ENCODE measurements around the gene RPS6KA4. TPM values are rescaled to one million over a fixed set of nuclear protein-coding genes. Genes with fewer than 3 reads are reported as not detected.

RPS6KA4 gene
- polyA plus RNA-seq, 4 donors: 27.5 to 33.4 (median 29.3) TPM

DNA sequence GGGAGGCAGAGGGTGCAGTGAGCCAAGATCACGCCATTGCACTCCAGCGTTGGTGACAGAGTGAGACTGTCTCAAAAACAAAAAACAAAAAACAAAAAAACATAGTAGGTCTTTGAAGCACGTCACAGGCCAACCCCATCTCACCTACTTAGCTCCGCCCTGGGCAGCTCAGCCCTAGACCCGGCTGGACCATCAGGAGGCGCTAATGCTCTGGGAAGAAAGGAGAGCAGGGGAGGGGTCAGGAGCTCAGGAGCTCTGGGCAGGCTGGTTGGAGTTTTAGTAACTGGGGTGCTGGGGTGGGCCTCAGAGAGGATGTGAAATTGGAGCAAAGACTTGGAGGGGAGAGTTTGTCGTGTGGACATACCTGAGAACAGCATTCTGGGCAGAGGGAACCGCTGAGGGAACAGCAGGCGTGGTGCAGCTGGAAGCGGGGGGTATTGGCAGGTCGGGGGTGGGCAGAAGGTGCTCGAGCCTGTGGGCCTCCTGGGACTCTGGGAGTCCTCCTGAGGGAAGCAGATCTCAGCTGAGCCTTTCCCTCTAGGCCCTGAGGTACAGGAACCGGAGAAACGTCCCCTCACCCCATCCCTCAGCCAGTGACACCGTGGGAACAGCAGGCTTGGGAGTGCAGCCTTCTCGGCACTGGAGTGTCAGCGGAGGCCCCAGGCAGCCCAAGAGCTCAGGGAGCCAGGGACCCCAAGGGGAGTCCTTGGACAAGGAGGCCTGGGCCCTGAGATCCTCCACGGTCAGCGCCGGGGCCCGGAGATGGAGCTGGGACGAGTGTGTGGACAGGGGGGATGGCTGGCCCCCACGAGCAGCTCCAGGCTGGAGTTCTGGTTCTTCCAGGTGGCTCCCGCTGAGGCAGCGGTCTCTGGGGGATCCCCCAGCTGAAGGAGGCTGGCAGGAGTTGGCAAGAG, 2.2 kb upstream of the RPS6KA4 start:
- H3K27ac ChIP-seq (ENCODE audit: low read depth in 1 of 3, low read length in 2 of 3): no peak overlapping the region
- no peak overlapping the region for H3K4me3 ChIP-seq (ENCODE audit: low read depth in 1 of 3, low read length in 3 of 3)
- H3K27me3 ChIP-seq (ENCODE audit: control insufficient read depth in 3 of 3, insufficient read depth in 3 of 3, low read length in 3 of 3): no peaks in the 10 kb centered on the region
- WGBS, 3 donors: 86 to 88% (median 87%) methylated on average over 23 to 25 of the region's 25 CpGs
- no peaks in the 10 kb centered on the region for H3K9me3 ChIP-seq (ENCODE audit: control insufficient read depth in 2 of 2, insufficient read depth in 1 of 2, low read depth in 1 of 2, low read length in 1 of 2)
- peak in 1 of 2 donors; percentile 54 for DNase-seq
- peaks cover 1 to 19% (median 7%) of the 10 kb centered on the region in 3 donors for H3K36me3 ChIP-seq (ENCODE audit: control insufficient read depth in 3 of 3, insufficient read depth in 2 of 3, low read depth in 1 of 3, low read length in 3 of 3)
- no peak for FAIRE-seq
- H3K4me1 ChIP-seq (ENCODE audit: control insufficient read depth in 3 of 3, insufficient read depth in 2 of 3, low read depth in 1 of 3, low read length in 2 of 3): peaks cover 2 to 38% (median 9%) of the 10 kb centered on the region in 3 donors

GRCh38 chr11:64357446-64357845, 1.5 kb upstream of the RPS6KA4 start:
- H3K27me3 ChIP-seq (ENCODE audit: control insufficient read depth in 3 of 3, insufficient read depth in 3 of 3, low read length in 3 of 3): no peaks in the 10 kb centered on the region
- H3K4me1 ChIP-seq (ENCODE audit: control insufficient read depth in 3 of 3, insufficient read depth in 2 of 3, low read depth in 1 of 3, low read length in 2 of 3): peaks cover 2 to 38% (median 9%) of the 10 kb centered on the region in 3 donors
- no peak for FAIRE-seq
- no peak overlapping the region for H3K4me3 ChIP-seq (ENCODE audit: low read depth in 1 of 3, low read length in 3 of 3)
- no peak for DNase-seq
- peak overlapping the region in 1 of 3 donors; percentile 44 for H3K27ac ChIP-seq (ENCODE audit: low read depth in 1 of 3, low read length in 2 of 3)
- peaks cover 4 to 26% (median 11%) of the 10 kb centered on the region in 3 donors for H3K36me3 ChIP-seq (ENCODE audit: control insufficient read depth in 3 of 3, insufficient read depth in 2 of 3, low read depth in 1 of 3, low read length in 3 of 3)
- no peaks in the 10 kb centered on the region for H3K9me3 ChIP-seq (ENCODE audit: control insufficient read depth in 2 of 2, insufficient read depth in 1 of 2, low read depth in 1 of 2, low read length in 1 of 2)
- WGBS, 3 donors: 91 to 95% (median 91%) methylated on average over 6 of the region's 6 CpGs

DNA sequence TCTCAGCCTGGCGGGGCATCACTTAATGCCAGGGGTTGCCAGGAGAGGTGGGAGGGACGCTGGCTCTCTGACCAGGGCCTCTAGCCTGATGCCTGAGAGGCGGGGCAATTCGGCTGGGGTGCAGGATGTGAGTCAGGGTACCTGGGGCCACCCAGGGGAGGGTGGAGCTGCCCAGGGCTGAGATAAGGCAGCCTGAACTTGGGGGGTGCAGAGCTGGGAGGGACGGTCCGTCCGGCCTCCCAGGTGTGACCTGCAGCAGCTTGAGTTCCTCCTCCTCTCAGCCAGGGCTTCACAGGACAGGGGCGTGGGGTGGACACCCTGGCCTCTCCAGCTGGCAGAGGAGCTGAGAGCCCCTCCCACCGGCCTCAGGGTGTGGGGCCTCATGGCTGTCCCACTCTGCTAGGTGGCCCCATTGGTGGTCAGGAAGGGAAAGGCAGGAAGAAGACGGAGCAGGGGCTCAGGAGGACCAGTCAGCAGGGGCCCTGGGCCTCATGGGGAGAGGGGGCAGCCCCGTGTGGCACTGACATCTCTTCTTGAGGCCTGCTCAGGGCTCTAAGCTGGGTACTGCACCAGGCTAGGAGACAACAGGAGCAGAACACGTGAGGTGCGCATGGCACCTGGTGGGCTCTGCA, 942 bp upstream of the RPS6KA4 start:
- peaks cover 2 to 38% (median 9%) of the 10 kb centered on the region in 3 donors for H3K4me1 ChIP-seq (ENCODE audit: control insufficient read depth in 3 of 3, insufficient read depth in 2 of 3, low read depth in 1 of 3, low read length in 2 of 3)
- WGBS, 3 donors: 35 to 57% (median 43%) methylated on average over 7 to 13 of the region's 13 CpGs
- peaks cover 4 to 28% (median 11%) of the 10 kb centered on the region in 3 donors for H3K36me3 ChIP-seq (ENCODE audit: control insufficient read depth in 3 of 3, insufficient read depth in 2 of 3, low read depth in 1 of 3, low read length in 3 of 3)
- H3K9me3 ChIP-seq (ENCODE audit: control insufficient read depth in 2 of 2, insufficient read depth in 1 of 2, low read depth in 1 of 2, low read length in 1 of 2): no peaks in the 10 kb centered on the region
- FAIRE-seq: no peak
- peak; percentile 59 to 78 for DNase-seq
- no peaks in the 10 kb centered on the region for H3K27me3 ChIP-seq (ENCODE audit: control insufficient read depth in 3 of 3, insufficient read depth in 3 of 3, low read length in 3 of 3)
- peak overlapping the region; percentile 67 to 84 (median 76) for H3K27ac ChIP-seq (ENCODE audit: low read depth in 1 of 3, low read length in 2 of 3)
- peak overlapping the region in 2 of 3 donors; percentile 62 to 69 for H3K4me3 ChIP-seq (ENCODE audit: low read depth in 1 of 3, low read length in 3 of 3)

- peaks cover 2 to 38% (median 9%) of the 10 kb centered on the region in 3 donors for H3K4me1 ChIP-seq (ENCODE audit: control insufficient read depth in 3 of 3, insufficient read depth in 2 of 3, low read depth in 1 of 3, low read length in 2 of 3)
- H3K27ac ChIP-seq (ENCODE audit: low read depth in 1 of 3, low read length in 2 of 3): peak overlapping the region; percentile 67 to 84 (median 76)
- FAIRE-seq: no peak
- no peak for DNase-seq
- peak overlapping the region; percentile 55 to 69 (median 62) for H3K4me3 ChIP-seq (ENCODE audit: low read depth in 1 of 3, low read length in 3 of 3)
- 5 to 24% (median 22%) methylated on average over 5 to 7 of the region's 7 CpGs for WGBS, 3 donors
- H3K27me3 ChIP-seq (ENCODE audit: control insufficient read depth in 3 of 3, insufficient read depth in 3 of 3, low read length in 3 of 3): no peaks in the 10 kb centered on the region
- no peaks in the 10 kb centered on the region for H3K9me3 ChIP-seq (ENCODE audit: control insufficient read depth in 2 of 2, insufficient read depth in 1 of 2, low read depth in 1 of 2, low read length in 1 of 2)
- H3K36me3 ChIP-seq (ENCODE audit: control insufficient read depth in 3 of 3, insufficient read depth in 2 of 3, low read depth in 1 of 3, low read length in 3 of 3): peaks cover 6 to 33% (median 14%) of the 10 kb centered on the region in 3 donors
Observed at GRCh38 chr11:64358536-64358906, 441 bp upstream of the RPS6KA4 start.

DNA sequence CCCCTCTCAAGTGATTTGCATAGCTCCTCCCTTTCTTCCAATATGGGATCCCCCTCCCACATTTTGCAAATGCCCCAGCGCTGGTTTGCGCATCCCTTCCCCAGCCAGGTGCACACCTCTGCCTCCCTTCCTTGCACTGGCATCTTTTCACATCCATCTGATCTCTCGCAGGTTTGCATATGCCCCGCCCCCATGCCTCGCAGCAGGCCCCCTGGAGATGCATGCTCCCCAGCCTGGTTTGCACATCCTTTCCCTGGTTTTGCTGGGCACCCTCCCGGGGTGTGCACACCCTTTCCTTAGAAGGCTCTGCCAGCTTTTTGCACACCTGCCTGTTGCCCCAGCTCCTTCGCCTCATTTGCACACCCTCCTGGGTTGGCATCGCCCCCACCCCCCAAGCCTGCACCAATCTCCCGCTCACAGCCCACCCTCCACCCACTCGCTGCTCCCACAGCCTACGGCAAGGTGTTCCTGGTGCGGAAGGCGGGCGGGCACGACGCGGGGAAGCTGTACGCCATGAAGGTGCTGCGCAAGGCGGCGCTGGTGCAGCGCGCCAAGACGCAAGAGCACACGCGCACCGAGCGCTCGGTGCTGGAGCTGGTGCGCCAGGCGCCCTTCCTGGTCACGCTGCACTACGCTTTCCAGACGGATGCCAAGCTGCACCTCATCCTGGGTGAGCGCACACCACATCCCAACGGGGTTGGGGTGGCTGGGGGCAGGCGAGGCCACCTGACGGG, 917 bp downstream of the RPS6KA4 start:
- H3K4me1 ChIP-seq (ENCODE audit: control insufficient read depth in 3 of 3, insufficient read depth in 2 of 3, low read depth in 1 of 3, low read length in 2 of 3): peaks cover 2 to 38% (median 9%) of the 10 kb centered on the region in 3 donors
- H3K4me3 ChIP-seq (ENCODE audit: low read depth in 1 of 3, low read length in 3 of 3): peak overlapping the region; percentile 55 to 89 (median 69)
- WGBS, 3 donors: 42 to 48% (median 47%) methylated on average over 38 of the region's 38 CpGs
- FAIRE-seq (no peak), DNase-seq (peak; percentile 42 to 52)
- no peak overlapping the region for H3K27ac ChIP-seq (ENCODE audit: low read depth in 1 of 3, low read length in 2 of 3)
- H3K36me3 ChIP-seq (ENCODE audit: control insufficient read depth in 3 of 3, insufficient read depth in 2 of 3, low read depth in 1 of 3, low read length in 3 of 3): peaks cover 6 to 40% (median 15%) of the 10 kb centered on the region in 3 donors
- H3K9me3 ChIP-seq (ENCODE audit: control insufficient read depth in 2 of 2, insufficient read depth in 1 of 2, low read depth in 1 of 2, low read length in 1 of 2): no peaks in the 10 kb centered on the region
- no peaks in the 10 kb centered on the region for H3K27me3 ChIP-seq (ENCODE audit: control insufficient read depth in 3 of 3, insufficient read depth in 3 of 3, low read length in 3 of 3)

DNA sequence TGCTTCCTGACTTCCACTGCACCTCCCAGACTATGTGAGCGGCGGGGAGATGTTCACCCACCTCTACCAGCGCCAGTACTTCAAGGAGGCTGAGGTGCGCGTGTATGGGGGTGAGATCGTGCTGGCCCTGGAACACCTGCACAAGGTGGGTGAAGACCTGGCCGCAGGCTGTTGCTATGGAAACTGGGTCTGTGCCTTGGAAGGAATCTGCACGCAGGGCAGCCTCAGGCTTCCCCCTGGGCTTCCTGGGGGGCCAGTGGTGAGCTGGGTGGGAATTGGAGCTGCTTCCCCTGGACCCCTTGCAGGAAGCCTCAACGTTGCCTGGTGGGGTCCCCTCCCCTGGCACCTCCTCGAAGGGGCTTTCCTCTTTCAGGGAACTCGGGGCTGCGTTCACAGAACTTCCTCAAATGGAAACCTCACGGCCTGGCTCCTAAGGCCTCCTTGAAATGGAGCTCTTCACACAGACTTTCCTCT, 1.5 kb downstream of the RPS6KA4 start:
- no peak overlapping the region for H3K27ac ChIP-seq (ENCODE audit: low read depth in 1 of 3, low read length in 2 of 3)
- FAIRE-seq (no peak), DNase-seq (no peak)
- no peaks in the 10 kb centered on the region for H3K9me3 ChIP-seq (ENCODE audit: control insufficient read depth in 2 of 2, insufficient read depth in 1 of 2, low read depth in 1 of 2, low read length in 1 of 2)
- peaks cover 2 to 34% (median 9%) of the 10 kb centered on the region in 3 donors for H3K4me1 ChIP-seq (ENCODE audit: control insufficient read depth in 3 of 3, insufficient read depth in 2 of 3, low read depth in 1 of 3, low read length in 2 of 3)
- WGBS, 3 donors: 73 to 84% (median 75%) methylated on average over 13 of the region's 13 CpGs
- no peaks in the 10 kb centered on the region for H3K27me3 ChIP-seq (ENCODE audit: control insufficient read depth in 3 of 3, insufficient read depth in 3 of 3, low read length in 3 of 3)
- H3K36me3 ChIP-seq (ENCODE audit: control insufficient read depth in 3 of 3, insufficient read depth in 2 of 3, low read depth in 1 of 3, low read length in 3 of 3): peaks cover 10 to 46% (median 17%) of the 10 kb centered on the region in 3 donors
- no peak overlapping the region for H3K4me3 ChIP-seq (ENCODE audit: low read depth in 1 of 3, low read length in 3 of 3)

- H3K27ac ChIP-seq (ENCODE audit: low read depth in 1 of 3, low read length in 2 of 3): no peak overlapping the region
- 91 to 94% (median 94%) methylated on average over 14 to 18 of the region's 18 CpGs for WGBS, 3 donors
- peaks cover 18 to 57% (median 21%) of the 10 kb centered on the region in 3 donors for H3K36me3 ChIP-seq (ENCODE audit: control insufficient read depth in 3 of 3, insufficient read depth in 2 of 3, low read depth in 1 of 3, low read length in 3 of 3)
- no peak for FAIRE-seq
- DNase-seq: no peak
- H3K4me3 ChIP-seq (ENCODE audit: low read depth in 1 of 3, low read length in 3 of 3): no peak overlapping the region
- no peaks in the 10 kb centered on the region for H3K9me3 ChIP-seq (ENCODE audit: control insufficient read depth in 2 of 2, insufficient read depth in 1 of 2, low read depth in 1 of 2, low read length in 1 of 2)
- no peaks in the 10 kb centered on the region for H3K27me3 ChIP-seq (ENCODE audit: control insufficient read depth in 3 of 3, insufficient read depth in 3 of 3, low read length in 3 of 3)
- H3K4me1 ChIP-seq (ENCODE audit: control insufficient read depth in 3 of 3, insufficient read depth in 2 of 3, low read depth in 1 of 3, low read length in 2 of 3): peaks cover 2 to 29% (median 9%) of the 10 kb centered on the region in 3 donors
Observed at GRCh38 chr11:64361659-64362058, 2.7 kb downstream of the RPS6KA4 start.

DNA sequence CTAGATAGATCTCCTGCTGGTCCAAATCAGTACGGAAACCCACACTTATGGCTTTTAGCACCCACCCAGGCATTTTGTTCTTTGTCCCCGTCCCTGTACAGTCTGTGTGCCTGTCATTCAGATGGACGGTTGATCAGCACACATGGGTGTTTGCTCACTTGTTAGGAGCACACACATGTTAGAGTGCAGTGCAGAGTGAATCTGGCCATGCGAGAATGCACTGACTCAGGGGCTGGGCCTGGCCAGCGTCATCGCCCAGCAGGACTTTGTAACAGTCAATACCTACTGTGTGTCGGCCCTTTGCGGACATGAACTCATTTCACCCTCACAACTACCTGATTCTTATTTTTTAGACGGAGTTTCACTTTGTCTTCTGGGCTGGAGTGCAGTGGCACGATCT, 3.4 kb downstream of the RPS6KA4 start:
- 93 to 97% (median 96%) methylated on average over 10 of the region's 10 CpGs for WGBS, 3 donors
- Histone ChIP-seq H3K36me3 (ENCODE audit: control insufficient read depth in 3 of 3, insufficient read depth in 2 of 3, low read depth in 1 of 3, low read length in 3 of 3) (peaks cover 20 to 60% (median 21%) of the 10 kb centered on the region in 3 donors), H3K4me3 (ENCODE audit: low read depth in 1 of 3, low read length in 3 of 3) (no peak overlapping the region), H3K27ac (ENCODE audit: low read depth in 1 of 3, low read length in 2 of 3) (no peak overlapping the region), H3K9me3 (ENCODE audit: control insufficient read depth in 2 of 2, insufficient read depth in 1 of 2, low read depth in 1 of 2, low read length in 1 of 2) (no peaks in the 10 kb centered on the region), H3K27me3 (ENCODE audit: control insufficient read depth in 3 of 3, insufficient read depth in 3 of 3, low read length in 3 of 3) (no peaks in the 10 kb centered on the region), H3K4me1 (ENCODE audit: control insufficient read depth in 3 of 3, insufficient read depth in 2 of 3, low read depth in 1 of 3, low read length in 2 of 3) (peaks cover 2 to 24% (median 9%) of the 10 kb centered on the region in 3 donors)
- DNase-seq: no peak
- no peak for FAIRE-seq

Measured in small intestine (tissue), 7 donors.